Liver (tissue), 9 donors: ENCODE data around the gene GTF2IRD1. TPM values are rescaled to one million over a fixed set of nuclear protein-coding genes. Genes with fewer than 3 reads are reported as not detected.
"Not testable (repeated sequence)": the region's sequence is repeated elsewhere in the genome, so short reads cannot be mapped to it uniquely, and the experiment has no call there.

Experiments used
- DNase-seq: peaks from one replicate; pipeline ENCODE4 v3.0.0-alpha.2; 2017; ENCODE audit warnings: low spot score
- H3K27ac ChIP-seq, 2 donors: one replicate each; pipeline ENCODE4 v1.7.0; 2013; ENCODE audit warnings: inconsistent platforms in 2 of 2, low read length in 2 of 2, control low read depth in 1 of 2, low read depth in 1 of 2, mild to moderate bottlenecking in 1 of 2
- H3K27me3 ChIP-seq, 4 donors: one replicate each; pipeline versions ENCODE4 v1.6.1 to v1.7.0; 2013; ENCODE audit warnings: low read length in 3 of 4, inconsistent platforms in 1 of 4, mild to moderate bottlenecking in 1 of 4, moderate library complexity in 1 of 4; ENCODE audit not compliant: control insufficient read depth in 4 of 4, insufficient read depth in 4 of 4
- H3K36me3 ChIP-seq, 4 donors: one replicate each; pipeline versions ENCODE4 v1.6.1 to v1.7.0; 2013; ENCODE audit warnings: low read length in 3 of 4, mild to moderate bottlenecking in 3 of 4, low read depth in 1 of 4, moderate library complexity in 1 of 4; ENCODE audit not compliant: control insufficient read depth in 4 of 4, insufficient read depth in 3 of 4
- H3K4me1 ChIP-seq, 4 donors: one replicate each; pipeline versions ENCODE4 v1.6.1 to v1.7.0; 2013; ENCODE audit warnings: low read length in 3 of 4, mild to moderate bottlenecking in 3 of 4, moderate library complexity in 1 of 4; ENCODE audit not compliant: control insufficient read depth in 4 of 4, insufficient read depth in 4 of 4
- H3K4me3 ChIP-seq, 3 donors: one replicate each; pipeline versions ENCODE4 v1.6.1 to v1.7.0; 2013; ENCODE audit warnings: low read length in 3 of 3, control low read depth in 1 of 3, low read depth in 1 of 3, mild to moderate bottlenecking in 1 of 3
- H3K9ac ChIP-seq, 2 donors: one replicate each; pipeline ENCODE4 v1.7.0; 2013; ENCODE audit warnings: low read length in 2 of 2, mild to moderate bottlenecking in 2 of 2, moderate library complexity in 2 of 2, control low read depth in 1 of 2, low read depth in 1 of 2
- H3K9me3 ChIP-seq, 4 donors: one replicate each; pipeline versions ENCODE4 v1.6.1 to v1.7.0; 2013; ENCODE audit warnings: low read length in 3 of 4; ENCODE audit not compliant: control insufficient read depth in 4 of 4
- ATF3 ChIP-seq: IDR thresholded peaks from 2 replicates; pipeline ENCODE4 v1.6.1; 2016; ENCODE audit warnings: antibody characterized with exemption
- CTCF ChIP-seq: fragments of 150-350 bp; IDR thresholded peaks from 2 replicates; pipeline ENCODE4 v1.5.1; 2017; ENCODE audit warnings: improper control_type of control experiment, low read depth, low read length; ENCODE audit not compliant: missing input control
- EGR1 ChIP-seq, 2 donors: IDR thresholded peaks; 2 replicates each; pipeline ENCODE4 v1.6.1; 2016 to 2018; ENCODE audit warnings: antibody characterized with exemption in 2 of 2, low read depth in 2 of 2
- FOXA1 ChIP-seq: IDR thresholded peaks from 2 replicates; pipeline ENCODE4 v1.6.1; 2016; ENCODE audit warnings: antibody characterized with exemption
- FOXA2 ChIP-seq: IDR thresholded peaks from 2 replicates; pipeline ENCODE4 v1.6.1; 2016; ENCODE audit warnings: antibody characterized with exemption
- GABPA ChIP-seq, 2 donors: IDR thresholded peaks in 1 of 2; conservative IDR thresholded peaks in 1 of 2; 2 replicates each; pipeline ENCODE4 v1.6.1; 2016; ENCODE audit warnings: antibody characterized with exemption in 2 of 2, mild to moderate bottlenecking in 1 of 2, moderate library complexity in 1 of 2
- HNF4A ChIP-seq, 2 donors: conservative IDR thresholded peaks; 2 replicates each; pipeline ENCODE4 v1.6.1; 2016; ENCODE audit warnings: antibody characterized with exemption in 2 of 2, mild to moderate bottlenecking in 2 of 2
- HNF4G ChIP-seq: IDR thresholded peaks from 2 replicates; pipeline ENCODE4 v1.6.1; 2016; ENCODE audit warnings: antibody characterized with exemption
- JUND ChIP-seq, 2 donors: IDR thresholded peaks; 2 replicates each; pipeline ENCODE4 v1.6.1; 2016; ENCODE audit warnings: antibody characterized with exemption in 2 of 2
- MAX ChIP-seq: IDR thresholded peaks from 2 replicates; pipeline ENCODE4 v1.6.1; 2016; ENCODE audit warnings: antibody characterized with exemption
- NR2F2 ChIP-seq: IDR thresholded peaks from 2 replicates; pipeline ENCODE4 v1.6.1; 2016; ENCODE audit warnings: antibody characterized with exemption
- RAD21 ChIP-seq, 2 donors: IDR thresholded peaks; 2 replicates each; pipeline ENCODE4 v1.6.1; 2016; ENCODE audit warnings: antibody characterized with exemption in 2 of 2, mild to moderate bottlenecking in 2 of 2
- REST ChIP-seq: IDR thresholded peaks from 2 replicates; pipeline ENCODE4 v1.6.1; 2016; ENCODE audit warnings: antibody characterized with exemption, mild to moderate bottlenecking
- RXRA ChIP-seq, 2 donors: IDR thresholded peaks; 2 replicates each; pipeline ENCODE4 v1.6.1; 2017 to 2018; ENCODE audit warnings: antibody characterized with exemption in 2 of 2, mild to moderate bottlenecking in 1 of 2
- SP1 ChIP-seq: IDR thresholded peaks from 2 replicates; pipeline ENCODE4 v1.6.1; 2018; ENCODE audit warnings: antibody characterized with exemption, mild to moderate bottlenecking
- TAF1 ChIP-seq: conservative IDR thresholded peaks from 2 replicates; pipeline ENCODE4 v1.6.1; 2016; ENCODE audit warnings: antibody characterized with exemption, mild to moderate bottlenecking
- YY1 ChIP-seq: IDR thresholded peaks from 2 replicates; pipeline ENCODE4 v1.6.1; 2016; ENCODE audit warnings: antibody characterized with exemption, mild to moderate bottlenecking
- ZBTB33 ChIP-seq: IDR thresholded peaks from 2 replicates; pipeline ENCODE4 v1.6.1; 2016; ENCODE audit warnings: antibody characterized with exemption
- WGBS: extraction: QIAGEN DNeasy Blood & Tissue Kit; methylation state at CpG from one replicate; pipeline ENCODE4 v1.1.7; 2013; 5-methylcytosine and 5-hydroxymethylcytosine counted together
- polyA plus RNA-seq, 2 donors: library from polyadenylated mRNA; stranded (reverse) in 1 of 2; unstranded in 1 of 2; fragments of 200-250 nt in 1 of 2; fragments of >200 nt in 1 of 2; fragmentation: Nextera tagmentation in 1 of 2; extraction: Ambion mirVana in 1 of 2; gene quantifications; one replicate each; pipeline versions ENCODE4 v1.2.1 to v1.2.3, GENCODE V29; 2013 to 2015
- total RNA-seq, 2 donors: library from RNA; depleted of rRNA; stranded (reverse); fragments of >200 nt; gene quantifications; one replicate each; pipeline ENCODE4 v1.2.3, GENCODE V29; 2014
- donor health status: healthy.
- donor health status: healthy.
- donor health status: healthy.
- donor health status: healthy.
- donor health status: healthy.

The GTF2IRD1 gene
- total and polyA plus RNA-seq, 4 donors, result 2.0 to 7.4 (median 3.3) TPM

GRCh38 chr7:74563639-74564038 is 109.9 kb downstream of the GTF2IRD1 start:
- not testable (repeated sequence) for H3K9ac ChIP-seq, H3K36me3 ChIP-seq, H3K27me3 ChIP-seq, H3K4me3 ChIP-seq, H3K4me1 ChIP-seq, H3K27ac ChIP-seq, DNase-seq, H3K9me3 ChIP-seq
- WGBS, result 97% methylated on average over 6 of the region's 6 CpGs

GRCh38 chr7:74567318-74567668 is 113.6 kb downstream of the GTF2IRD1 start:
- Histone ChIP-seq H3K4me3 (no peak overlapping the region), H3K27me3 (no peaks in the 10 kb centered on the region), H3K36me3 (no peaks in the 10 kb centered on the region), H3K9ac (no peak overlapping the region), H3K4me1 (peaks cover 0 to 6% (median 0%) of the 10 kb centered on the region in 4 donors), H3K27ac (no peak overlapping the region), H3K9me3 (no peaks in the 10 kb centered on the region)
- 87% methylated on average over 2 of the region's 2 CpGs for WGBS
- TF ChIP-seq JUND (IDR thresholded peaks at IDR 0.05), result no peak
- TF ChIP-seq NR2F2, result no peak
- no peak for TF ChIP-seq CTCF
- no peak for DNase-seq

- TF ChIP-seq ATF3, result no peak
- TF ChIP-seq ZBTB33, result no peak
- TF ChIP-seq TAF1, result no peak
- no peak for TF ChIP-seq REST
- no peak for TF ChIP-seq HNF4A (conservative IDR thresholded peaks at IDR 0.05)
- no peak for TF ChIP-seq FOXA2
- no peak for TF ChIP-seq CTCF
- no peak for TF ChIP-seq MAX
- TF ChIP-seq HNF4G, result no peak
- no peak for TF ChIP-seq JUND (IDR thresholded peaks at IDR 0.05)
- TF ChIP-seq FOXA1, result no peak
- no peak for TF ChIP-seq YY1
- TF ChIP-seq RAD21 (IDR thresholded peaks at IDR 0.05), result no peak
- no peak for TF ChIP-seq EGR1 (IDR thresholded peaks at IDR 0.05; ENCODE audit: low read depth in 2 of 2)
- TF ChIP-seq NR2F2, result no peak
- TF ChIP-seq RXRA (IDR thresholded peaks at IDR 0.05), result no peak
- no peak for TF ChIP-seq SP1
- no peak for TF ChIP-seq GABPA (IDR thresholded peaks at IDR 0.05 in 1 of 2, conservative IDR thresholded peaks at IDR 0.05 in 1 of 2)
- WGBS, result 60% methylated on average over 5 of the region's 5 CpGs
- H3K27ac ChIP-seq, result no peak overlapping the region
- no peaks in the 10 kb centered on the region for H3K36me3 ChIP-seq
- H3K9me3 ChIP-seq, result no peaks in the 10 kb centered on the region
- H3K27me3 ChIP-seq, result no peaks in the 10 kb centered on the region
- no peak for DNase-seq
- no peak overlapping the region for H3K9ac ChIP-seq
- H3K4me3 ChIP-seq, result no peak overlapping the region
- H3K4me1 ChIP-seq, result peaks cover 0 to 6% (median 0%) of the 10 kb centered on the region in 4 donors
These were observed 115.0 kb downstream of the GTF2IRD1 start for GRCh38 chr7:74568658-74569057.
